ENCODE data around the gene SGIP1.

SGIP1 gene

DNA sequence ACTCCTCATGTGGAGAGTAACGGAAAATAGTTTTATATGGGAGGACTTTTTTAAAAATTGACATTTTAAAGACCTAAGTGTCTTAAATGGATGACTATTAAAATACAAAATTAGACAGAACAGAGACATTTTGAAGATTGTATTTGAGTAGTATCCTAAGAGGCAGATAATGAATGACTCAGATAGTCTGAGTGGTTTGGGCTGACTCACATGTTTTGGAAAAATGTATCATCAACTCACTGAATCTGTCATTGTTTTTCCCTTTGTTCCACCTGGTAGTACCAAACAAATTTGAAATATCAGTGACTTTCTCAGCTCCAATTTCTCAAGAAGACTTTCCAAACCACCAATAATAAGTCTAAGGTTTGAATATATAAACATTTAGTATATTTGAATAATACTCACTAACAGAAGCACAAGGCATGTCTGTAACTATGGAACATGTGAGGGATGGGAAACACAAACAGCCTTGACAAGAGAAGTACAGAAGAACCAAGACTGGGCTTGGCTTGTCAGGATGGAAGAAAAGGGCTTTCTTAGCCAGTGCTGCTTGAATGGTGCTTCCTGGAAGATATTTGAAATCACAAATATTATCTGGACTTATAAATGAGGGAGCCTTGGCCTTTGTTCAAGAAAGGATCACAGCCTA is 90.6 kb downstream of the SGIP1 start:
- TF ChIP-seq GATA3 (IDR thresholded peaks at IDR 0.05; ENCODE audit: low read depth, low read length): no peak
- no peak for TF ChIP-seq GATA2 (IDR thresholded peaks at IDR 0.05; ENCODE audit: low read depth, low read length)

DNA sequence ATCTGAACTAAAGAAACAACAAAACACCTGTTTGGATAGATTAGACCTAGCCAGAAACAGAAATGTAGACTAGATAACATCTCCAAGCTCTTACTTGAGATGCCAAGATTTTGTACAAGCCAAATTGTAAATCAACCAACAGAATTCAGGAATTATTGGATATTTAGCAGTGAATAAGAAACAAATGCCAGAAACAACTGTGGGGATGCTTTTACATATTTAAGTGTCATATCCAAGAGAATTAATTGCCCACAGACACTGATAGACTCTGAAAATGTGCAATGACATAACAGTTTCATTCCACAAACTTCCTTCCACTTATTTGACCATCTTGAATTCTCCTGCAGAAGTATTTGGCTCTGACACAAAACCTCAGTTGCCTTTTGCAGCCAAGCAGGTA is 92.3 kb downstream of the SGIP1 start:
- no peak for TF ChIP-seq GATA3 (IDR thresholded peaks at IDR 0.05; ENCODE audit: low read depth, low read length)
- no peak for TF ChIP-seq GATA2 (IDR thresholded peaks at IDR 0.05; ENCODE audit: low read depth, low read length)

DNA sequence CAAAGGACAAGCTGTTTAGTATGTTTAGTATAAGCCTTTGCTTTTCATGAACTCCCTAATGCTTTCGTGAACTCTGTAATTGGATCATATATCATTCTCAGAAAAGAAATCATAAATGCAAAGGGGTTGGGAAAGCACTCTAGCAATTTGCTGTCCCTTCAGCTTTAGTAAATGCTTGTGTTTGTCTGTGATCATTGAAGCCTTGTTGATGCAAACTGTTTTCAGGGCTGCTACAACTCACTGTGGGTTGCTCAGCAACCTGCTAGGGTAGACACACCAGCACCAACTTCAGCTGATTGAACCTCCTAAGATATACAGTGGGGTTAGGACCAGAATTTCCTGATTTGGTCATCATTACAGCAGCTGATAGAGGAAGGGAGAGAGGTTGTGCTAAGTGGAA is 95.0 kb downstream of the SGIP1 start:
- TF ChIP-seq GATA2 (IDR thresholded peaks at IDR 0.05; ENCODE audit: low read depth, low read length) (no peak), GATA3 (IDR thresholded peaks at IDR 0.05; ENCODE audit: low read depth, low read length) (no peak)

DNA sequence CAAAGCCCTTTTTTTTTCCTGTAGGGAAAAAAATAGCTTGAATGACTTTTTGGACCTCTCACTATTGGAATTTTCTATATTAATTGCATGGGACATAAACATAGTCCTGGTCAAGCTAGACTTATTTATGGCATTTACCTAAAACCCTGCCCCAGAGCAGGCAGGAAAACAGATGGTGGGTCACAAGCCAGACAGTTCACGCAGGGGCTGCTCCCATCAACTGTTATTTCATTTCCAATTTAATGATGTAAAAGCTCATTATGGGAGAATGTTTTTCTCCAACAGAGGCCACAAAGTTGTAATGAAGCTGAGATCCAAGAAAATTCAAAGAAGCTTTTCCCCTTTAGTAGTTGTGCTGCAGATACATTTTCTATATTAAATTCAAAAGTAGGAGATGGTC is 99.2 kb downstream of the SGIP1 start:
- no peak for TF ChIP-seq GATA2 (IDR thresholded peaks at IDR 0.05; ENCODE audit: low read depth, low read length)
- TF ChIP-seq GATA3 (IDR thresholded peaks at IDR 0.05; ENCODE audit: low read depth, low read length): no peak

DNA sequence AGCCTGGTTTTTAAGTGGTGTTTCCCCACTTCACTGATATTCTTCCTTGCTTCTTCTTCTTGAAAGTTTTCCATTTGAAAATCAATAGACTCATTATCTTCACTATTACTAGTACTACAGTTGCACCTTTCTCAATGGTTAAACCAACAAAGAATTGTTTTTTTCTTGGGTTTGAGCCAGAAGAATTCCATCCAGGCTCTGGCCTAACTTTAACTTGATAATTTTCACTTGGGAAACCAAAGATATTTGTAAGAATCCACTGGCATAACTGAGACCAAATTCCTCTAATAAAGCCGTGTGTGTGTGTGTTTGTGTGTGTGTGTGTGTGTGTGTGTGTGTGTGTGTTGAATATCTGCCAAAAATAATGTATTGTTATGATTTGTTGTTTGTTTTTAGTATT is 103.2 kb downstream of the SGIP1 start:
- no peak for TF ChIP-seq GATA2 (IDR thresholded peaks at IDR 0.05; ENCODE audit: low read depth, low read length)
- TF ChIP-seq GATA3 (IDR thresholded peaks at IDR 0.05; ENCODE audit: low read depth, low read length): no peak

DNA sequence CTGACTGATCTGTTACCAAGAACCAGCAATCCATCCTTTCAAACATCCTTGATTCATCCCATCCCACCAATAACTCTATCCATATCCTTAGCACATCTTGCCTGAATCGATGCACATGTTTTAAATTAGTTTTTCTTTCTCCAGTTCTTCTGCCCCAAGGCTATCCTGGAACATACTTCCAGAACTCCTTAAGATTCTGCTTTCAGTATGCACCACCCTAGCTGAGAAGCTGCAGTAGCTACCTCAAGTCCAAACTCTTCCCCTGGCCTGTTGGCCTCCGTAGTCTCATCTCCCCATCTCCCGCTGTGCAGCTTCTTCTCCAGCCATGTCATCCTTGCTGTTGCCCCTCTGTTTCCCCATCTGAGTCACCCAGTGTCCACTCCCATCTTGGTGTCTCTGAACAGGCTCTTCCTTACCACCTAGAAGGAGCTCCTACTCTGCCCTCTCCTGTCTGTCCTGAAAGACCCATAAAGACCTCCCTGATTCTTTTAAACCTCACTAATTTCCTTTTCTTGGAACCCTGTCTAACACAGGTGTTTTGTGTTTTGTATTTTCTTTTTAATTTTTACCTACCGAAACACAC is 108.0 kb downstream of the SGIP1 start:
- no peak for TF ChIP-seq GATA3 (IDR thresholded peaks at IDR 0.05; ENCODE audit: low read depth, low read length)
- no peak for TF ChIP-seq GATA2 (IDR thresholded peaks at IDR 0.05; ENCODE audit: low read depth, low read length)

DNA sequence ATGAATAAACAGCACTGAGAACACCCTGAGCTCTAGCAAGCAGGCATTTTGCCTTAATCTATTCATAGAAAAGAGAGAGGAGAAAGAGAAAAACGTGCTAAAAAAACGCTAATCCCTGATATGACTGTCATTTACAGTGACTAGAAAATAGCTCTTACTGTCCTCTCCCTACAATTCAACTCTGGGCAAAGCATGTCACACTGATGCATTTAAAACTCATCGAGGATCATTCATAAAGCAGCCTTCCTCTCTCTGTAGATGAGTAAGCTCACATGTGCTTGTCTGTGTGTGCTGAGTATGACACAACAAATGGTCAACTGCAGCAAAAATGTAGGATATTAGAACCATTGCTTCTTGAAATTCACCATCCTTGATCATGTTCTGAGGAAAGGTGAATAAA is 109.0 kb downstream of the SGIP1 start:
- no peak for TF ChIP-seq GATA3 (IDR thresholded peaks at IDR 0.05; ENCODE audit: low read depth, low read length)
- no peak for TF ChIP-seq GATA2 (IDR thresholded peaks at IDR 0.05; ENCODE audit: low read depth, low read length)

DNA sequence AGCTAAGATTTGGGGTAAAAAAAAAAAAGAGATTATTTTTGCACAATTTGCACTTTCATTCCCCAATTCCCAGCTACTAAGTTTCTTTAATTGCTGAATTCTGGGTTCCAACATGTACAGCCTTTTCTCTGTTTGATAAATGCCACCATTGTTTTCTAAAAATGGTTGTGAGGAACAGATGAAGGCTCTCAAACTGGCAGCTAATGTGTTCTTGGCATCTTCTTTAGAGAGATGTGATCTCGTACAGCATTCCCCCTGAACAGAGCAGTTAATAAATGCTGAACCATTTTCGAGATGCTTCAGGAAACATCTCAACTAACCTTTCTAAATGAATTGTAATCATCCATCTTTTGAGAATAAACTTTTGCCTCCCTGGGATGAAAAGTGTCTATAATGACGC is 110.4 kb downstream of the SGIP1 start:
- TF ChIP-seq GATA3 (IDR thresholded peaks at IDR 0.05; ENCODE audit: low read depth, low read length): no peak
- TF ChIP-seq GATA2 (IDR thresholded peaks at IDR 0.05; ENCODE audit: low read depth, low read length): no peak

DNA sequence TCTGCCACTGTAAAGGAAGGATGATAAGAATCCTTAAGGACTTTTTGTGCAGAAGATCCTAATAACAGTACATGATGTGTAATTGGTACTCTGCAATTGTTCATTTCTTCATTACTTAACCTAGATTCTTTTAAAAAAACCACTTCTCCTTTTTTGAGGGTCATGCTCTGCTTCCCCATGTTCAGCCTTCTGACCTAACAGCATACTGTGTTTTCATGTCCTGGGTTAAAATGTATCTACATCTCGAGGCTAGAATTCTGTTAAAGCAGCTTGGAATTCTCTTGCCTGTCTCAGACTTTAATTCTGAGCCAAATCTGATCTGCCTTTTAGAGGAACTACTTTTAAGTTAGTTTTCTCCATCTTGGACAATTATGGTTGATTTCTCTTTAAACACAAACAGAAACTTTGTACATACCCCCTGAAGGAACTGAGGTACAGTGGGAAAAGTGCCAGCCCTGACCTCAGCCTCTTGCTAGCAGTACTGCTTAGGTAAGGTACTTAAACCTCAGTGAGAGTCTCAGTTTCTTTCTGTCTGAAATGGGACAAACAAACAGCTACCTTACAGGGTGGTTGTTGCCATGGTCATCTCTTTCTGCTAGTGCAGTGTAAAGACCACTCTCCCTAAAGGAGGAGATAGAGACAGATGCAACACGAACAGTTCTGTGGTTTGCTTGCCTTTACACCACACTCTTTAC is 115.1 kb downstream of the SGIP1 start:
- TF ChIP-seq GATA2 (IDR thresholded peaks at IDR 0.05; ENCODE audit: low read depth, low read length): no peak

DNA sequence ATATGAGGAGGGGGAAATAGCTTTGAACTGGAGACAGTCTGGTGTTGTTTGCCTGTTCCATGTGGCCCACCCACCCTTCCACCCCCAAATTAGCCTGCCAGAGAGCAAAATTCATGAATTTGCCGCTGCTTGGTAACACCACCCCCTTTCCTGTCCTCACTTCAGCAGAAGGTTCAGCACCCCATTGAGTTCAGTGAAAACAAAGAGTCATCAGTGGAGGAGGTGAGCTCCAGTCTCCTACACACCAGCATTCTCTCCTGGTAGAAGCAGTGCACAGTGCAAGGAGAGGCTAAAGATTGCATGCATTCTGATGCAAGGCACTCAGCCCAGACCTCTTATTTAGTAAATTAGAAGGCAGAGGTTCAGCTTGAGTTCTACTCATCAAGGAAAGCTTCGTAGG is 118.6 kb downstream of the SGIP1 start:
- TF ChIP-seq GATA3 (IDR thresholded peaks at IDR 0.05; ENCODE audit: low read depth, low read length): no peak
- no peak for TF ChIP-seq GATA2 (IDR thresholded peaks at IDR 0.05; ENCODE audit: low read depth, low read length)

DNA sequence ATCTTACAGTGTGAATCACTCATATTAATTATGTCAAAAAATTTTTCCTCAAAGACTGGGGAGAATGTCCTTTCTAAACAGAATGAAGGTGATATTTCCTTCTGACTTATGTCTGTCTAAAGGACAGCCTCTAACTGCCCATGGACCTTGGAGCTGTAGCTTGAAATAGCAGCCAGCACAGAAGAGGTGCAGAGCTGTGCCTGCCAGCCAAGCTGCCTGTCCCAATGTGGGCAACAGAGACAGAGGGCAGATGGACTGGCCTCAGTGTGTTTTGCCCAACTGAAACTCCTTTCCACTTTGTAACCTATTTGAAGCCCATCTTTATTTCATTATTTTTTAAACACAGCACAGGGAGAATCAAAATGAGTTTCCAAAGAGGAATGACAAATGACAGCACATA is 120.7 kb downstream of the SGIP1 start:
- TF ChIP-seq GATA3 (IDR thresholded peaks at IDR 0.05; ENCODE audit: low read depth, low read length) (no peak), GATA2 (IDR thresholded peaks at IDR 0.05; ENCODE audit: low read depth, low read length) (no peak)

DNA sequence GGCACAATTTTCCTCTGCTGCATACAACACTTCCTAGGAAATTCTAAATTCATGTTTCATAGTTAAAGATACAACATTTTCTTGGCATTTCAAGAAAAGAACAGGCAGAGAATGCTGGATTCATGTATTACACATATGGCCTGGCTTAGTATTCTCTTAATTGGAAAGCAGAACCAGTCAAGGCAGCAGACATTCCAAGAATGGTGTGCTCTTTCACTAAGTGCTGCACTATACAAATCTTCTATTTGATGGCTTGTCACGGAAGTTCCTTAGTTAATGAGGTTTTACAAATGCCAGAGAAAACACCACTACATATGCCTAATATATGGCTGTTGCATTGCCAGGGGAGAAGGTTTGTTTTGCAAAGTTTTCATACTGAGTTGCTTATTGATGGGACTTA is 137.5 kb downstream of the SGIP1 start:
- TF ChIP-seq GATA3 (IDR thresholded peaks at IDR 0.05; ENCODE audit: low read depth, low read length) (no peak), GATA2 (IDR thresholded peaks at IDR 0.05; ENCODE audit: low read depth, low read length) (no peak)

DNA sequence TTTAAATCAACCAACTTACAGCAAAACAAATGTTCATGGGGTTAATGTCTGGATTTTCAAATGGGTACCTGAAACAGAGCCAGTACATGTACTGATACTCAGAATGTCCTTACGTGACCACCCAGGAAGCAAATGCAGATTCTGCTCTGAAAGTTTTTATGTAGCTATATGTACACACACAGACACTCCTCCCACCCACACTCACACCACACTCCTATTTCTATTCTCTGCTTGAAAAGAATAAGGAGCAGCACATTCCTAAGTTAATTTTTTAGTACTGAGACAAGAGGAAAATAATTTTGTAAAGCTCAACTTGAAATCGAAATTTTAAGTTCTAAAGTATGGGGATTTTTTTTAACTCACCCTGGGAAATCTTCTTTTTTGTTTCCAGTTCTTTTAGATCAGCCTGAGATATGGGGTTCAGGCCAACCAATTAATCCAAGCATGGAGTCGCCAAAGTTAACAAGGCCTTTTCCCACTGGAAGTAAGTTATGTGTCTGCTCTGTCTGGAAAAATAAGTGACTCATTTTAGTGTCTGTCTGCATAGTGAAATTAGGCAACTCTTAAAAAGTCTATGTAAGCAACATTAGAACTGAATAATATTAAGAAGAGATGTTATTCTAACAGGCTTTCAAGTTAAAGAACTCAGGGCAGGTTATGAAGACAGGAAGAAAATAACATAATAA is 142.8 kb downstream of the SGIP1 start:
- TF ChIP-seq GATA3 (IDR thresholded peaks at IDR 0.05; ENCODE audit: low read depth, low read length) (no peak), GATA2 (IDR thresholded peaks at IDR 0.05; ENCODE audit: low read depth, low read length) (no peak)

DNA sequence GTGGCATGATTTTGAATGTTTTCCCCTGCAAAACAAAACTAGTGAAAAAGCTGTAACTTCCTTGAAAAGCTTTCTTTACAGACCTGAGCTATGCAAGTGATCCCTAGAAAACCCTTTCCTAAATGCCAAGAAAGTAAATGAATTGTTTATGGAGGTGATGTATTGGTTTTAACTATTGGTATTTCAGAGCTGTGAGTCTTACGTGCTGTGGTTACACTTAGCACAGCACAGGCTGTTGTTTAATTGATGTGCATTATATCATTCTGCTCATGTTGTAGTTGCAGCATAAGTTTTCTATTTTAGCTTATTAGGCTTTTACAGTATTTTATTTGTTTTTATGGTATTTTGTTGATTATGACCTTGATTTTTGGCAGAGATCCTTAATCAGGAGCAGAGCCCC is 144.2 kb downstream of the SGIP1 start:
- TF ChIP-seq GATA2 (IDR thresholded peaks at IDR 0.05; ENCODE audit: low read depth, low read length) (no peak), GATA3 (IDR thresholded peaks at IDR 0.05; ENCODE audit: low read depth, low read length) (no peak)

DNA sequence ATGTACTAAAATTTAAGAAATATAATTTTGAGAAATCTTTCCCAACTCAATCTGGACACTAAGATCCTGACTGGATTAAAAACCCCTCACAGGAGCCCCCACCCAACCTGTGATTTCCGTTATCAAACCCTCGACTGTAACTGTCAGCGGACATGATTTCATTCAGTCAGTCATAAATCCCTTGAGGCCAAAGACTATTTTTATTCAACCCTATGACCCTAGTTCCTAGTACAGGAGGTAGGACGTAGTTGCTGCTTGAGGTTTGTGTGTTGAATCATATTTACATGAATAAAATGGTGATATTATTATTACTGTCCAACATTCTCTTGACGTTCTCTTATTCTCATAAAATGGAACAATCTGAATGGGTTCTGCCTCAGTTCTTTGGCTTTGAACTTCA is 145.2 kb downstream of the SGIP1 start:
- TF ChIP-seq GATA3 (IDR thresholded peaks at IDR 0.05; ENCODE audit: low read depth, low read length): no peak
- TF ChIP-seq GATA2 (IDR thresholded peaks at IDR 0.05; ENCODE audit: low read depth, low read length): no peak

Data from SH-SY5Y (cell line).